ENCODE data around the gene ARHGAP12. TPM values are rescaled to one million over a fixed set of nuclear protein-coding genes. Genes with fewer than 3 reads are reported as not detected.

The ARHGAP12 gene
- polyA plus RNA-seq, 2 donors, result 6.9 to 19.8 TPM

GRCh38 chr10:31936933-31937332, 8.3 kb upstream of the ARHGAP12 start:
- no peaks in the 10 kb centered on the region for H3K27me3 ChIP-seq (ENCODE audit: control insufficient read depth in 1 of 2, insufficient read depth in 2 of 2, low read length in 2 of 2)
- no peak overlapping the region for H3K4me3 ChIP-seq (ENCODE audit: low read depth in 1 of 2, low read length in 2 of 2)
- 37 to 45% methylated on average over 5 of the region's 5 CpGs for WGBS, 2 donors
- H3K27ac ChIP-seq (ENCODE audit: low read depth in 2 of 2, low read length in 1 of 2), result no peak overlapping the region
- no peaks in the 10 kb centered on the region for H3K9me3 ChIP-seq (ENCODE audit: control insufficient read depth in 2 of 2, insufficient read depth in 1 of 2, low read depth in 1 of 2, low read length in 1 of 2)
- H3K4me1 ChIP-seq (ENCODE audit: control insufficient read depth in 2 of 2, insufficient read depth in 2 of 2, low read length in 1 of 2), result peaks cover 0 to 2% of the 10 kb centered on the region in 2 donors
- H3K36me3 ChIP-seq (ENCODE audit: control insufficient read depth in 2 of 2, insufficient read depth in 2 of 2, low read length in 1 of 2), result no peaks in the 10 kb centered on the region

- WGBS, 2 donors, result 66 to 81% methylated on average over 1 of the region's 1 CpG
- no peaks in the 10 kb centered on the region for H3K27me3 ChIP-seq (ENCODE audit: control insufficient read depth in 1 of 2, insufficient read depth in 2 of 2, low read length in 2 of 2)
- peaks cover 0 to 2% of the 10 kb centered on the region in 2 donors for H3K4me1 ChIP-seq (ENCODE audit: control insufficient read depth in 2 of 2, insufficient read depth in 2 of 2, low read length in 1 of 2)
- H3K4me3 ChIP-seq (ENCODE audit: low read depth in 1 of 2, low read length in 2 of 2), result no peak overlapping the region
- no peaks in the 10 kb centered on the region for H3K36me3 ChIP-seq (ENCODE audit: control insufficient read depth in 2 of 2, insufficient read depth in 2 of 2, low read length in 1 of 2)
- no peaks in the 10 kb centered on the region for H3K9me3 ChIP-seq (ENCODE audit: control insufficient read depth in 2 of 2, insufficient read depth in 1 of 2, low read depth in 1 of 2, low read length in 1 of 2)
- H3K27ac ChIP-seq (ENCODE audit: low read depth in 2 of 2, low read length in 1 of 2), result no peak overlapping the region
Measured at GRCh38 chr10:31936086-31936485, 7.5 kb upstream of the ARHGAP12 start.

- H3K27me3 ChIP-seq (ENCODE audit: control insufficient read depth in 1 of 2, insufficient read depth in 2 of 2, low read length in 2 of 2), result no peaks in the 10 kb centered on the region
- H3K36me3 ChIP-seq (ENCODE audit: control insufficient read depth in 2 of 2, insufficient read depth in 2 of 2, low read length in 1 of 2), result no peaks in the 10 kb centered on the region
- peaks cover 0 to 2% of the 10 kb centered on the region in 2 donors for H3K4me1 ChIP-seq (ENCODE audit: control insufficient read depth in 2 of 2, insufficient read depth in 2 of 2, low read length in 1 of 2)
- H3K4me3 ChIP-seq (ENCODE audit: low read depth in 1 of 2, low read length in 2 of 2), result no peak overlapping the region
- no peak overlapping the region for H3K27ac ChIP-seq (ENCODE audit: low read depth in 2 of 2, low read length in 1 of 2)
- H3K9me3 ChIP-seq (ENCODE audit: control insufficient read depth in 2 of 2, insufficient read depth in 1 of 2, low read depth in 1 of 2, low read length in 1 of 2), result no peaks in the 10 kb centered on the region
- 81% methylated on average over 4 of the region's 4 CpGs for WGBS, 2 donors
Measured at GRCh38 chr10:31935678-31936077, 7.0 kb upstream of the ARHGAP12 start.

- H3K36me3 ChIP-seq (ENCODE audit: control insufficient read depth in 2 of 2, insufficient read depth in 2 of 2, low read length in 1 of 2), result no peaks in the 10 kb centered on the region
- H3K4me3 ChIP-seq (ENCODE audit: low read depth in 1 of 2, low read length in 2 of 2), result no peak overlapping the region
- H3K4me1 ChIP-seq (ENCODE audit: control insufficient read depth in 2 of 2, insufficient read depth in 2 of 2, low read length in 1 of 2), result peaks cover 0 to 2% of the 10 kb centered on the region in 2 donors
- H3K27ac ChIP-seq (ENCODE audit: low read depth in 2 of 2, low read length in 1 of 2), result no peak overlapping the region
- H3K9me3 ChIP-seq (ENCODE audit: control insufficient read depth in 2 of 2, insufficient read depth in 1 of 2, low read depth in 1 of 2, low read length in 1 of 2), result no peaks in the 10 kb centered on the region
- H3K27me3 ChIP-seq (ENCODE audit: control insufficient read depth in 1 of 2, insufficient read depth in 2 of 2, low read length in 2 of 2), result no peaks in the 10 kb centered on the region
Measured at GRCh38 chr10:31932838-31933237, 4.2 kb upstream of the ARHGAP12 start.

DNA sequence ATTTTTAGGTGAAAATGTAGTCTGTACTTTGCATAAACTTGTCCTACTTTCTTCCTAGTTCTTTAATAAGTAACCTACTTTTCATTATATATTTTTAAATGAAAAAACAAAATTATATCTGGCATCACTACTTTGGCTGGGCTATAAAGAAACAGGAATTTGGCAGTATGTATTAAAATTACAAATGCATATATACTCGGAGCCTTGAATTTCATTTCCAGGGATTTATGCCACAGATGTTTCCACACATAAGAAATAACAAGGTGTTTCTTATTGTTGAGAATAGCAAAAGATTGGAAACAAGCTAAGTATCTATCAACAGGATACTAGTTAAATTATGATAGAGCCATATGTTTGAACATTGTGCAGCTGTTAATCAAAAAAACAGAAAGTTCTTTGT, 2.2 kb upstream of the ARHGAP12 start:
- WGBS, 2 donors, result 42 to 58% methylated on average over 1 of the region's 1 CpG
- no peaks in the 10 kb centered on the region for H3K27me3 ChIP-seq (ENCODE audit: control insufficient read depth in 1 of 2, insufficient read depth in 2 of 2, low read length in 2 of 2)
- H3K27ac ChIP-seq (ENCODE audit: low read depth in 2 of 2, low read length in 1 of 2), result no peak overlapping the region

GRCh38 chr10:31930023-31930751, 1.6 kb upstream of the ARHGAP12 start:
- H3K27me3 ChIP-seq (ENCODE audit: control insufficient read depth in 1 of 2, insufficient read depth in 2 of 2, low read length in 2 of 2), result no peaks in the 10 kb centered on the region
- no peaks in the 10 kb centered on the region for H3K9me3 ChIP-seq (ENCODE audit: control insufficient read depth in 2 of 2, insufficient read depth in 1 of 2, low read depth in 1 of 2, low read length in 1 of 2)
- WGBS, 2 donors, result 8 to 11% methylated on average over 11 of the region's 11 CpGs
- H3K36me3 ChIP-seq (ENCODE audit: control insufficient read depth in 2 of 2, insufficient read depth in 2 of 2, low read length in 1 of 2), result no peaks in the 10 kb centered on the region
- H3K4me1 ChIP-seq (ENCODE audit: control insufficient read depth in 2 of 2, insufficient read depth in 2 of 2, low read length in 1 of 2), result no peaks in the 10 kb centered on the region
- peak overlapping the region; percentile 18 to 81 for H3K4me3 ChIP-seq (ENCODE audit: low read depth in 1 of 2, low read length in 2 of 2)
- H3K27ac ChIP-seq (ENCODE audit: low read depth in 2 of 2, low read length in 1 of 2), result peak overlapping the region; percentile 77 to 98

More for the DNA sequence above, 2.2 kb upstream of the ARHGAP12 start:
- Histone ChIP-seq H3K9me3 (ENCODE audit: control insufficient read depth in 2 of 2, insufficient read depth in 1 of 2, low read depth in 1 of 2, low read length in 1 of 2) (no peaks in the 10 kb centered on the region), H3K36me3 (ENCODE audit: control insufficient read depth in 2 of 2, insufficient read depth in 2 of 2, low read length in 1 of 2) (no peaks in the 10 kb centered on the region), H3K4me1 (ENCODE audit: control insufficient read depth in 2 of 2, insufficient read depth in 2 of 2, low read length in 1 of 2) (no peaks in the 10 kb centered on the region), H3K4me3 (ENCODE audit: low read depth in 1 of 2, low read length in 2 of 2) (no peak overlapping the region)

DNA sequence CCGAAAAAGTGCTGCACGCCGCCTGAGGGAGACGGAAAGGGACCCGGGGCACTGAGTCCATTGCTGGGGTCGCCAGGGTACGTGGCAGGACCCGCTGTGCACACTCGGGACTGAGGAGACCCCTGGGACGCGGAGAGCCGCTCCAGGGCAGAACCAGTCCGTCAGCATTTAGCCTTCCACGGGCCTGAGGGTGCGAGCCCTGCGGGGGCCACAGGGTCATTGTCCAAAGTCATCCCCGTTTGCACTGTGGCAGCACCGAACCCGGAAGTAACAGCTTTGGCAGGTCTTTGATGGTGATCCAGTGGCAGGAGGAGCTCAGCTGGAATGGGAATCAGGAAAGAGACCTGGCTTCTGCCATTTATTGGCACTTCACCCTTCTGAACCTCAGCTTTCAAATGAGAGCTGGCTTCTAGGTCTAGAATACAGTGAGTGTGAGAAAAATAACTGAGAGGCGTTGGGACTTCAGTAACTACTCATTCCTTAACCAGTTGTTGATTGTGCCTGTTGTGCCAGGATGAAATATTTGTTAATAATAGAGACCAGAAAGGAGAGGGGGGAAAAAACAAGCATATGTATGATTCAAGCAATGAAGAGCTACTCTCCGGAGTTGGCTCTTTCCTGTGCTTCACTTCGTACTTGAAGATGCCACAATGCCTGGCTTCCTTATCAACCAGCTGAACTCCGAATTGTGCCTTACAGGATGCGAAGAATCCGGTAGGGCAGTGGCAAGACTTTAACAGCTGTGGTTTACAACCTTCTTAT, 811 bp upstream of the ARHGAP12 start:
- Histone ChIP-seq H3K9me3 (ENCODE audit: control insufficient read depth in 2 of 2, insufficient read depth in 1 of 2, low read depth in 1 of 2, low read length in 1 of 2) (no peaks in the 10 kb centered on the region), H3K4me1 (ENCODE audit: control insufficient read depth in 2 of 2, insufficient read depth in 2 of 2, low read length in 1 of 2) (no peaks in the 10 kb centered on the region)

DNA sequence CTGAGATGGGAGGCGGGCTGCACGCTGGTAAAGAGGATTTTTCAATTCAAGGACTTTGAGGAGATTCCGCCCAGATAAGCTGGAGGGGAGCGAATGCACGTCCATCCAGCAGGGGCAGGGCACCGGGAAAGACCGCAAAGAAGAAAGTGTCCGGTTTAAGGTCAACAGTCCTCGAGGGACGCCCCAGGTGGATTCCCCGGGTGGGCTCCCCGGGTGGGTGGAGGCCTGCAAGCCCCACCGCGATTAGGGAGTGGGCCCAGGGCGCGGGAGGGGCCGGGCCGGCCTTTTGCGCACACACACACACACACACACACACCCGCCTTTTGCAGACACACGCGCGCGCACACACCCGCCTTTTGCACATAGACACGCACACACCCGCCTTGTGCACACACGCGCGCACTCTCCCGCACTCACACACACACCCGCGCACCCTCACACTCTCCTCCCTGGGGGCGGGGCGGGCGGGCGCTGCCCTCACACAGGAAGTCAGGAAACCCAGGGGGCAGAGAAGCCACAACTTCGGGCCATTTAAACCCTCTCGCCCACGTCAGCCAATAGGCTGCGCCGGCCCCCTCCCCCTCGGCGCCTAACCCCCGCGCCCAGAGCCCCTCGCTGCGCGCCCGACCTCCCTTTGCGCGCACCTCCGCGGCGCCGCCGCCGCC, 615 bp downstream of the ARHGAP12 start:
- Histone ChIP-seq H3K4me3 (ENCODE audit: low read depth in 1 of 2, low read length in 2 of 2) (peak overlapping the region; percentile 81 to 99), H3K4me1 (ENCODE audit: control insufficient read depth in 2 of 2, insufficient read depth in 2 of 2, low read length in 1 of 2) (no peaks in the 10 kb centered on the region), H3K36me3 (ENCODE audit: control insufficient read depth in 2 of 2, insufficient read depth in 2 of 2, low read length in 1 of 2) (no peaks in the 10 kb centered on the region), H3K27ac (ENCODE audit: low read depth in 2 of 2, low read length in 1 of 2) (peak overlapping the region; percentile 94 to 98), H3K9me3 (ENCODE audit: control insufficient read depth in 2 of 2, insufficient read depth in 1 of 2, low read depth in 1 of 2, low read length in 1 of 2) (no peaks in the 10 kb centered on the region), H3K27me3 (ENCODE audit: control insufficient read depth in 1 of 2, insufficient read depth in 2 of 2, low read length in 2 of 2) (no peaks in the 10 kb centered on the region)
- 1% methylated on average over 46 to 58 of the region's 58 CpGs for WGBS, 2 donors

More for the DNA sequence above, 811 bp upstream of the ARHGAP12 start:
- WGBS, 2 donors, result 1 to 2% methylated on average over 25 of the region's 25 CpGs
- H3K4me3 ChIP-seq (ENCODE audit: low read depth in 1 of 2, low read length in 2 of 2), result peak overlapping the region; percentile 81 to 99
- no peaks in the 10 kb centered on the region for H3K27me3 ChIP-seq (ENCODE audit: control insufficient read depth in 1 of 2, insufficient read depth in 2 of 2, low read length in 2 of 2)
- H3K27ac ChIP-seq (ENCODE audit: low read depth in 2 of 2, low read length in 1 of 2), result peak overlapping the region; percentile 96 to 98
- H3K36me3 ChIP-seq (ENCODE audit: control insufficient read depth in 2 of 2, insufficient read depth in 2 of 2, low read length in 1 of 2), result no peaks in the 10 kb centered on the region

GRCh38 chr10:31927565-31927883, 1.1 kb downstream of the ARHGAP12 start:
- H3K4me1 ChIP-seq (ENCODE audit: control insufficient read depth in 2 of 2, insufficient read depth in 2 of 2, low read length in 1 of 2), result no peaks in the 10 kb centered on the region
- 0 to 1% methylated on average over 12 of the region's 12 CpGs for WGBS, 2 donors
- H3K27ac ChIP-seq (ENCODE audit: low read depth in 2 of 2, low read length in 1 of 2), result peak overlapping the region; percentile 94 to 98
- H3K27me3 ChIP-seq (ENCODE audit: control insufficient read depth in 1 of 2, insufficient read depth in 2 of 2, low read length in 2 of 2), result no peaks in the 10 kb centered on the region
- no peaks in the 10 kb centered on the region for H3K9me3 ChIP-seq (ENCODE audit: control insufficient read depth in 2 of 2, insufficient read depth in 1 of 2, low read depth in 1 of 2, low read length in 1 of 2)
- no peaks in the 10 kb centered on the region for H3K36me3 ChIP-seq (ENCODE audit: control insufficient read depth in 2 of 2, insufficient read depth in 2 of 2, low read length in 1 of 2)
- H3K4me3 ChIP-seq (ENCODE audit: low read depth in 1 of 2, low read length in 2 of 2), result peak overlapping the region; percentile 81 to 99
